PC-3 (cell line): ENCODE measurements around the gene PGC. TPM values are rescaled to one million over a fixed set of nuclear protein-coding genes. Genes with fewer than 3 reads are reported as not detected.

ENCODE experiments used
- ATAC-seq: fragments of 200-7000 bp; cut with Tn5 transposase; 2 replicates; pipeline ENCODE4 v1.9.1; 2020; ENCODE audit warnings: mild to moderate bottlenecking, moderate library complexity
- BruUV-seq: library from RNA; stranded (reverse); fragments of 400-500 nt; replicated peaks from 2 replicates; lab custom pipeline; 2021; lab: Mats Ljungman, UMichigan
- CTCF ChIA-PET: fragments of 300-600 bp; sonication (Branson Sonifier 250); formaldehyde crosslinking; loops from one replicate; lab custom pipeline; 2022; ENCODE audit warnings: antibody characterized with exemption; lab: Charles Lee
- POLR2A ChIA-PET: fragments of 300-600 bp; sonication (Branson Sonifier 250); formaldehyde crosslinking; loops from one replicate; lab custom pipeline; 2022; ENCODE audit warnings: antibody characterized with exemption; ENCODE audit not compliant: unreplicated experiment; lab: Charles Lee
- DNase-seq: peaks from one replicate; pipeline ENCODE4 v3.0.0-alpha.2; 2015
- H2AFZ ChIP-seq: fragments of 300-600 bp; sonication (generic); 2 replicates; pipeline ENCODE4 v1.6.0; 2016; ENCODE audit warnings: antibody characterized with exemption, low read length
- H3F3A ChIP-seq: fragments of 300-600 bp; sonication (generic); one replicate; pipeline ENCODE4 v1.6.0; 2017; ENCODE audit warnings: antibody characterized with exemption, low read length, control low read depth, mild to moderate bottlenecking; ENCODE audit not compliant: unreplicated experiment
- H3K27ac ChIP-seq: fragments of 300-600 bp; sonication (generic); 2 replicates; pipeline ENCODE4 v1.5.1; 2016; ENCODE audit warnings: mild to moderate bottlenecking, low read length
- H3K27me3 ChIP-seq: fragments of 300-600 bp; sonication (generic); 2 replicates; pipeline ENCODE4 v1.6.1; 2016; ENCODE audit warnings: low read length, mixed read lengths
- H3K36me3 ChIP-seq: fragments of 300-600 bp; sonication (generic); 2 replicates; pipeline ENCODE4 v1.6.1; 2016; ENCODE audit warnings: low read depth, mixed run types, low read length, mixed read lengths
- H3K4me1 ChIP-seq: fragments of 300-600 bp; sonication (generic); 2 replicates; pipeline ENCODE4 v1.5.1; 2016; ENCODE audit warnings: low read length; ENCODE audit not compliant: insufficient read depth
- H3K4me2 ChIP-seq: fragments of 300-600 bp; sonication (generic); 2 replicates; pipeline ENCODE4 v1.6.0; 2016; ENCODE audit warnings: low read length
- H3K4me3 ChIP-seq: fragments of 300-600 bp; sonication (generic); 2 replicates; pipeline ENCODE4 v1.5.1; 2016; ENCODE audit warnings: mild to moderate bottlenecking, low read length, mixed read lengths
- H3K79me2 ChIP-seq: fragments of 300-600 bp; sonication (generic); 2 replicates; pipeline ENCODE4 v1.6.1; 2017; ENCODE audit warnings: low read length, mixed read lengths
- H3K9ac ChIP-seq: fragments of 300-600 bp; sonication (generic); 2 replicates; pipeline ENCODE4 v1.6.0; 2016; ENCODE audit warnings: mild to moderate bottlenecking, low read length
- H3K9me2 ChIP-seq: fragments of 300-600 bp; sonication (generic); replicated peaks from 2 replicates; pipeline ENCODE4 v1.6.1; 2016; ENCODE audit warnings: mixed run types, low read length, mixed read lengths
- H3K9me3 ChIP-seq: fragments of 300-600 bp; sonication (generic); 2 replicates; pipeline ENCODE4 v1.6.1; 2016; ENCODE audit warnings: low read length, mixed read lengths
- H4K20me1 ChIP-seq: fragments of 300-600 bp; sonication (generic); 2 replicates; pipeline ENCODE4 v1.6.1; 2016; ENCODE audit warnings: low read length, mixed read lengths
- CTCF ChIP-seq: fragments of 300-600 bp; sonication (generic); conservative IDR thresholded peaks from 2 replicates; pipeline ENCODE4 v1.5.1; 2017; ENCODE audit warnings: antibody characterized with exemption, low read depth, mild to moderate bottlenecking, low read length
- EZH2 ChIP-seq: fragments of 300-600 bp; sonication (generic); IDR thresholded peaks from one replicate; pipeline ENCODE4 v1.6.1; 2017; ENCODE audit warnings: antibody characterized with exemption, mild to moderate bottlenecking, low read length; ENCODE audit not compliant: unreplicated experiment
- EZH2phosphoT487 ChIP-seq: fragments of 300-600 bp; sonication (generic); IDR thresholded peaks from 2 replicates; pipeline ENCODE4 v1.6.1; 2018; ENCODE audit warnings: mild to moderate bottlenecking, antibody characterized with exemption, low read length, borderline replicate concordance
- intact Hi-C: fragments of 100-400 bp; cut with micrococcal nuclease; formaldehyde crosslinking; loops from 2 replicates; pipeline ENCODE4 v1.9.0; 2023
- total RNA-seq: library from RNA; depleted of rRNA; stranded (reverse); fragments of >200 nt; gene quantifications from 2 replicates; pipeline ENCODE4 v1.2.3, GENCODE V29; 2014

The PGC gene
- total RNA-seq, 1 experiment from 2014 or later: not detected

DNA sequence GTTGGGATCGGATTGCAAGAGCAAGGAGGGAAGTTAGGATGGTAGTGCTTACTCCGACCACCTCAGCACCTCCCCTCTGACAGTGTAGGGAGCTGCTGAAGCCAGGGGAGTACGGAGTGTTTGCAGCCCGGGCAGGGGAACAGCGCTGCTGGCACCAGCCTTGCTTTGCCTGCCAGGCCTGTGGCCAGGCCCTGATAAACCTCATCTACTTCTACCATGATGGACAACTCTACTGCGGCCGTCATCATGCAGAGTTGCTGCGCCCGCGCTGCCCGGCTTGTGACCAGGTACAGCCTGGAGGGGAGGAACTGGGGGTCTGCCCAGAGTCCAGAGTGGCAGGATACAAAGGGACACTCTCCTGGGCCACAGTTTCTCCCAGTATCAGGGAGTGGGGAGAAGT, 38.1 kb upstream of the PGC start:
- no peaks in the 10 kb centered on the region for H3K9me3 ChIP-seq
- ChIA-PET CTCF (no interaction called here), POLR2A (no interaction called here)
- no peak for TF ChIP-seq EZH2
- TF ChIP-seq CTCF: no peak
- TF ChIP-seq EZH2phosphoT487: no peak
- H3K4me3 ChIP-seq: no peak overlapping the region
- no TSS peak for BruUV-seq
- H3K4me2 ChIP-seq: no peak overlapping the region
- H3K9me2 ChIP-seq: no peaks in the 10 kb centered on the region
- H3K27me3 ChIP-seq: no peaks in the 10 kb centered on the region
- H3F3A ChIP-seq: no peaks in the 10 kb centered on the region
- H3K27ac ChIP-seq: no peak overlapping the region
- intact Hi-C loops: loop anchor here (5.0 to 10.0 kb wide), 3 partner anchors 152 to 440 kb away; no protein-coding TSS in a partner anchor
- H4K20me1 ChIP-seq: no peaks in the 10 kb centered on the region
- peaks cover 27% of the 10 kb centered on the region for H3K4me1 ChIP-seq
- no peak overlapping the region for H2AFZ ChIP-seq
- H3K79me2 ChIP-seq: peaks cover 21% of the 10 kb centered on the region
- no peak overlapping the region for H3K9ac ChIP-seq
- no peak for ATAC-seq
- H3K36me3 ChIP-seq: peaks cover 14% of the 10 kb centered on the region
- DNase-seq: no peak

DNA sequence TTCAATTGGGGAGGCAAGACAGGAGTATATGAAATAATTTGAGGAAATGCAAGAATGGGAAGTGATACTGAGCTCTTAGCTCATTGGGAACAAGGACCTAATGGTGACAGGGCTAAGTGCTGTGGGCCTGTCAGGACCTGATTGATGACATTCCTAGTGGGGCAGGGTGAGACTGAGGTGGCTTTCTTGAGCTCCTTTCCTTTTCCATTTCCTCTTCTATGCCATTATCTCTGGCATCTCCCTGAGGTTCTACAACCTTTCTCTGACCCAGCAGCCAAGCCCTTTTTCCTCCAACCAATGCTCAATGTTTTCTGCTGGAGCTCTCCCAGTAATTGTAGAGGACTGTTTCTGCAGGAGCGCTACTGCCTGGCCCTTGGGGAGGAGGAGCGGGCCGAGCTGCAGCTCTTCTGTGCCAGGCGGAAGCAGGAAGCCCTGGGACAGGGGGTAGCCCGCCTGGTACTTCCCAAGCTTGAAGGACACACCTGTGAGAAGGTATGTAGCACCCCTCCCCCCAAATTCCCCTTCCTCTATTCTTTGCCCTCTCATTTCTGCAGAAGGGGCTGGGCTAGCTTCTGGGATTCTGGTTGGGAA, 37.5 kb upstream of the PGC start:
- no peaks in the 10 kb centered on the region for H3K9me2 ChIP-seq
- no peak for DNase-seq
- no peak for ATAC-seq
- H3K27ac ChIP-seq: no peak overlapping the region
- no peaks in the 10 kb centered on the region for H3F3A ChIP-seq
- H3K9ac ChIP-seq: no peak overlapping the region
- no peak overlapping the region for H2AFZ ChIP-seq
- no TSS peak for BruUV-seq
- H3K36me3 ChIP-seq: peaks cover 8% of the 10 kb centered on the region
- H4K20me1 ChIP-seq: no peaks in the 10 kb centered on the region
- peaks cover 27% of the 10 kb centered on the region for H3K4me1 ChIP-seq
- TF ChIP-seq CTCF (no peak), EZH2phosphoT487 (no peak), EZH2 (no peak)
- no peaks in the 10 kb centered on the region for H3K9me3 ChIP-seq
- no peak overlapping the region for H3K4me2 ChIP-seq
- intact Hi-C loops: loop anchor here (5.0 to 10.0 kb wide), 3 partner anchors 153 to 440 kb away; no protein-coding TSS in a partner anchor
- POLR2A ChIA-PET: no interaction called here
- H3K79me2 ChIP-seq: peaks cover 20% of the 10 kb centered on the region
- CTCF ChIA-PET: no interaction called here
- no peak overlapping the region for H3K4me3 ChIP-seq
- no peaks in the 10 kb centered on the region for H3K27me3 ChIP-seq

DNA sequence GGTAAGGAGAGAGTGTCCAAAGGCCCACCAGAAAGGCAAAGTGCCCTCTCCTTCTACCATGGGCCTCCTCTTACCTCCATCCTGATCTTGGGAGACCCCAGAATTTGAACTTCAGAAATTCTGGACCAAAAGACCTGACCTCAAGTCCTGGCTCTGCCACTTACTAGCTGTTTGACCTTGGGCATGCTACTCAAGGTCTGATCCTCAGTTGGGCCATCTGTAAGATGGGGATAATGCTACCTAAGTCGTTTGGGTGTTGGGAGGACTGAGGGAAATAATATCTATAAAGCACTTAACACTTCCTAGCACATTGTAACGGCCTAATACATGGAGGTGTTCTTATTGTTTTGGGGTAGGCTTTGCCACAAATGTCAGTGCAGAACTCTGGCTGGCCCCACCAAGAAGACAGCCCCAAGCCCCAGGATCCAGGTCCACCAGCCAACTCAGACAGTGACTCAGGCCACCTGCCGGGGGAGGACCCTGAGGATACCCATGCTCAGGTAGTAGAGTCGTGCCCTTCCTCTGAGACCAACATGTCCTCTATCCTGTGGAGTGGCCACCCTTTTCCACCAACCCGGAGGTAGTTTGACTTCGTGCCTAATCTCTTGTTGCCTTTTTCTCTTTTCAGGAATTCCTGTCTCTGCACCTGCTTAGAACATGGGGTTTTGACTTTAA, 36.0 kb upstream of the PGC start:
- Histone ChIP-seq H2AFZ (no peak overlapping the region), H3K27me3 (no peaks in the 10 kb centered on the region), H3K27ac (no peak overlapping the region), H3K36me3 (no peaks in the 10 kb centered on the region), H3F3A (no peaks in the 10 kb centered on the region), H3K4me1 (peaks cover 22% of the 10 kb centered on the region), H3K9ac (no peak overlapping the region), H4K20me1 (no peaks in the 10 kb centered on the region), H3K4me2 (no peak overlapping the region), H3K79me2 (peaks cover 12% of the 10 kb centered on the region), H3K4me3 (no peak overlapping the region), H3K9me2 (no peaks in the 10 kb centered on the region), H3K9me3 (no peaks in the 10 kb centered on the region)
- ChIA-PET CTCF (interaction anchor here (0.5 kb wide), 1 partner anchor 52 kb away, joined by 3 read pairs; no protein-coding TSS in a partner anchor), POLR2A (no interaction called here)
- TF ChIP-seq EZH2: no peak
- TF ChIP-seq EZH2phosphoT487: no peak
- no peak for TF ChIP-seq CTCF
- intact Hi-C loops: loop anchor here (10.0 kb wide), 1 partner anchor 442 kb away; no protein-coding TSS in a partner anchor
- no peak for ATAC-seq
- no peak for DNase-seq
- BruUV-seq: no TSS peak
